GM19452 (cell line): Measurements from ENCODE around the gene PBX1.
A peak's percentile ranks its signal among the peaks of the same experiment; 100 is the strongest.
"Not testable (repeated sequence)": the region's sequence is repeated elsewhere in the genome, so short reads cannot be mapped to it uniquely, and the experiment has no call there.

Experiments
- ATAC-seq: cut with Tn5 transposase; IDR thresholded peaks from one replicate; pipeline ENCODE4 v1.9.1; 2021; ENCODE audit not compliant: unreplicated experiment

The PBX1 gene

GRCh38 chr1:164558461-164559341 is at the start of gene PBX1:
Gene PBX1 (plus strand): TSS chr1:164559184.
- ATAC-seq: peak; percentile 100

- ATAC-seq: no peak
Observed at GRCh38 chr1:164510435-164510834, 48.5 kb upstream of the PBX1 start.

GRCh38 chr1:164511001-164511705 is 47.8 kb upstream of the PBX1 start:
- no peak for ATAC-seq

GRCh38 chr1:164515231-164515630 is 43.8 kb upstream of the PBX1 start:
- ATAC-seq: no peak

- ATAC-seq: no peak
Observed at GRCh38 chr1:164515711-164516331, 43.2 kb upstream of the PBX1 start.

- no peak for ATAC-seq
Observed at GRCh38 chr1:164516591-164516990, 42.4 kb upstream of the PBX1 start.

GRCh38 chr1:164518692-164519332 is 40.2 kb upstream of the PBX1 start:
- no peak for ATAC-seq

GRCh38 chr1:164519426-164519825 is 39.6 kb upstream of the PBX1 start:
- no peak for ATAC-seq

GRCh38 chr1:164524810-164525209 is 34.2 kb upstream of the PBX1 start:
- ATAC-seq: no peak

- no peak for ATAC-seq
Observed at GRCh38 chr1:164534863-164535610, 23.9 kb upstream of the PBX1 start.

- ATAC-seq: not testable (repeated sequence)
Observed at GRCh38 chr1:164552463-164552988, 6.5 kb upstream of the PBX1 start.

GRCh38 chr1:164557270-164557669 is 1.7 kb upstream of the PBX1 start:
- ATAC-seq: no peak

GRCh38 chr1:164559342-164560051 is 513 bp downstream of the PBX1 start:
- ATAC-seq: no peak

- ATAC-seq: no peak
Observed at GRCh38 chr1:164560121-164560541, 1.1 kb downstream of the PBX1 start.

- no peak for ATAC-seq
Observed at GRCh38 chr1:164560556-164560955, 1.6 kb downstream of the PBX1 start.

- ATAC-seq: no peak
Observed at GRCh38 chr1:164561007-164561406, 2.0 kb downstream of the PBX1 start.

GRCh38 chr1:164561472-164561871 is 2.5 kb downstream of the PBX1 start:
- no peak for ATAC-seq

GRCh38 chr1:164562061-164562460 is 3.1 kb downstream of the PBX1 start:
- no peak for ATAC-seq

- no peak for ATAC-seq
Observed at GRCh38 chr1:164562511-164562910, 3.5 kb downstream of the PBX1 start.
